GM12872 (cell line): ENCODE measurements around the gene EXD3.

Experiments
- TF ChIP-seq, protein P1 (sequence below): IDR thresholded peaks from 3 replicates; pipeline ENCODE4 v1.5.1; 2011; ENCODE audit warnings: low read depth, mild to moderate bottlenecking, low read length, moderate library complexity; ENCODE audit not compliant: insufficient read depth

The EXD3 gene

DNA sequence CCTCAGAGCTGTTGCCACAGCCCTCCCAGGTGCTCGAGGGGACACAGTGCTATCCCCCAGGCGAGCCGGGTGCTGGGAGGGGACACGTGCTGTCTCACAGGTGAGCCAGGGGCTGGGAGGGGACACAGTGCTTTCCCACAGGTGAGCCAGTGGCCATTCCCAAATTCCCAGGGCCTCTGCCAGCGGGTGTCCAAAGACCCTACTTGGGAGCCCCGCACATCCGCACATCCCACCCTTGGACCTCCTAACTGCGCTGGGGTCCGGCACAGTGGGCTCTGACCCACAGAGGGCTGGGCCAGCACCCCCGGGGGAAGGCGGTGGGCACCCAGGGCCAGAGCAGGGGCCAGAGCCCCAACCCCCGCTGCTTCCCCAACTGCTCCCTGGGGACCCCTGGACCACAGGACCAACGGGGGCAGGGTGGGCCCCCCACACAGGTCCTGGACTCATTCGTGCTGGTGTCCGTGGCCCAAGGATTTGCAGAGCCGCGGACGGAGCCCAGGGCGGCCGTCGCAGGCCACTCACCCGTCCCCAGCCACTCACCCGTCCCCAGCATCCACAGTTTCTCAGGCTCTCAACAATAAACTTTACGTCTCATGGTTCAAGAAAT, 17.9 kb downstream of the EXD3 start:
- TF ChIP-seq, protein P1, sequence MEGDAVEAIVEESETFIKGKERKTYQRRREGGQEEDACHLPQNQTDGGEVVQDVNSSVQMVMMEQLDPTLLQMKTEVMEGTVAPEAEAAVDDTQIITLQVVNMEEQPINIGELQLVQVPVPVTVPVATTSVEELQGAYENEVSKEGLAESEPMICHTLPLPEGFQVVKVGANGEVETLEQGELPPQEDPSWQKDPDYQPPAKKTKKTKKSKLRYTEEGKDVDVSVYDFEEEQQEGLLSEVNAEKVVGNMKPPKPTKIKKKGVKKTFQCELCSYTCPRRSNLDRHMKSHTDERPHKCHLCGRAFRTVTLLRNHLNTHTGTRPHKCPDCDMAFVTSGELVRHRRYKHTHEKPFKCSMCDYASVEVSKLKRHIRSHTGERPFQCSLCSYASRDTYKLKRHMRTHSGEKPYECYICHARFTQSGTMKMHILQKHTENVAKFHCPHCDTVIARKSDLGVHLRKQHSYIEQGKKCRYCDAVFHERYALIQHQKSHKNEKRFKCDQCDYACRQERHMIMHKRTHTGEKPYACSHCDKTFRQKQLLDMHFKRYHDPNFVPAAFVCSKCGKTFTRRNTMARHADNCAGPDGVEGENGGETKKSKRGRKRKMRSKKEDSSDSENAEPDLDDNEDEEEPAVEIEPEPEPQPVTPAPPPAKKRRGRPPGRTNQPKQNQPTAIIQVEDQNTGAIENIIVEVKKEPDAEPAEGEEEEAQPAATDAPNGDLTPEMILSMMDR, result no peak

DNA sequence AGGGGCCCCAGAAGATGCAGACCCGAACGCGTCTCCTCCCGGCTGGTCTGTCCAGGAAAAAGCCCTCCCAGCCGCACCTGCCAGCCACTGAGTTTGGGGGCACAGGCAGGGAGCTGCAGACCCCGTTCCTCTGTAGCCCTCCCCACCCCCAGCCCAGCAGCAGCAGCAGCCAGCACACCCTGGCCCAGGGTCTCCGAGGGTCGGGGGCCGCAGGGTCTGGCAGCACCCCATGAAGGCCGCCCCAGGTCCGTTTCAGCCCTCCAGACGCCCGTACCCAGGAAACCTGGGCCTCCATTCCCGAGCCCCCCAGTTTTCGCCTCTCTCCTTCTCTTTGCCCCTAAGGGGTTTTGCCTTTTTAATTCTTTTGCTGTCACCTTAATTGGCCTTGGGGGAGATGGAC, 19.7 kb downstream of the EXD3 start:
- TF ChIP-seq, protein P1, result no peak

DNA sequence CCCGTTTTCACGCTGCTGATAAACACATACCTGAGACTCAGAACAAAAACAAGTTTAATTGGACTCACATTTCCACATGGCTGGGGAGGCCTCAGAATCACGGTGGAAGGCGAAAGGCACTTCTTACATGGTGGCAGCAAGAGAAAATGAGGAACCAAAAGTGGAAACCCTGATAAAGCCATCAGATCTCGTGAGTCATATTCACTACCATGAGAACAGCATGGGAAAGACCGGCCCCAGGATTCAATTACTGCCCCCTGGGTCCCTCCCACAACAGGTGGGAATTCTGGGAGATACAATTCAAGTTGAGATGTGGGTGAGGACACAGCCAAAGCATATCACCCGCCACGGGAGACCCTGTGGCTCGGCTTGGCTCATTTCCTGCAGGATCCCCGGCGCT, 20.2 kb downstream of the EXD3 start:
- TF ChIP-seq, protein P1, result no peak

DNA sequence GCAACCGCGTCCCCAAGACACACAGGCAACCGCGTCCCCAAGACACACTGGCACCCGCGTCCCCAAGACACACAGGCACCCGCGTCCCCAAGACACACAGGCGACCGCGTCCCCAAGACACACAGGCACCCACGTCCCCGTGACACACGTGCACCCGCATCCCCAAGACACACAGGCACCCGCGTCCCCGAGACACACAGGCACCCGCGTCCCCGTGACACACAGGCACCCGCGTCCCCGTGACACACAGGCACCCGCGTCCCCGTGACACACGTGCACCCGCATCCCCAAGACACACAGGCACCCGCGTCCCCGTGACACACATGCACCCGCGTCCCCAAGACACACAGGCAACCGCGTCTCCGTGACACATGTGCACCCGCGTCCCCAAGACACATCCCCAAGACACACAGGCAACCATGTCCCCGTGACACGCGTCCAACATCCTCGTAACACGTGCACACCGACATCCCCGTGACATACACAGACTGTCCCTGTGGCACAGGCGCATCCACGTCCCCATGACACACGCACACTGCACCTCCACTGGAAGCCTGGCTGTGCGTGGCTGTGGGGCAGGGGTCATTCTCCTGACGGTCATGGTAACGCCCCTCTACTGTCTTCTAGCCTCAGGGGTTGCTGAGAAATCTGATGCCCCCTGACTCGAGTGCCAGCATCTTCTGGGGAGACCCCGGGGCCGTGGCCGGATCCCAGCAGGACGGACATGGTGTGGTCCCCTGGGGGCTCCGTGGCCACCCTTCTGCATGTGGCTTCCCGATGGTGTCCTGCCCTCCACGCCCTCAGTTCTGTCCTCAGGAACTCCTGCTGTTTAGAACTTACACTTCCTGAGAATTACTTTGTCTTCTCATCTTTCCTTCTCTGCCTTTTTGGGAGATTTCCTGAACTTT, 24.1 kb downstream of the EXD3 start:
- TF ChIP-seq, protein P1, result no peak

DNA sequence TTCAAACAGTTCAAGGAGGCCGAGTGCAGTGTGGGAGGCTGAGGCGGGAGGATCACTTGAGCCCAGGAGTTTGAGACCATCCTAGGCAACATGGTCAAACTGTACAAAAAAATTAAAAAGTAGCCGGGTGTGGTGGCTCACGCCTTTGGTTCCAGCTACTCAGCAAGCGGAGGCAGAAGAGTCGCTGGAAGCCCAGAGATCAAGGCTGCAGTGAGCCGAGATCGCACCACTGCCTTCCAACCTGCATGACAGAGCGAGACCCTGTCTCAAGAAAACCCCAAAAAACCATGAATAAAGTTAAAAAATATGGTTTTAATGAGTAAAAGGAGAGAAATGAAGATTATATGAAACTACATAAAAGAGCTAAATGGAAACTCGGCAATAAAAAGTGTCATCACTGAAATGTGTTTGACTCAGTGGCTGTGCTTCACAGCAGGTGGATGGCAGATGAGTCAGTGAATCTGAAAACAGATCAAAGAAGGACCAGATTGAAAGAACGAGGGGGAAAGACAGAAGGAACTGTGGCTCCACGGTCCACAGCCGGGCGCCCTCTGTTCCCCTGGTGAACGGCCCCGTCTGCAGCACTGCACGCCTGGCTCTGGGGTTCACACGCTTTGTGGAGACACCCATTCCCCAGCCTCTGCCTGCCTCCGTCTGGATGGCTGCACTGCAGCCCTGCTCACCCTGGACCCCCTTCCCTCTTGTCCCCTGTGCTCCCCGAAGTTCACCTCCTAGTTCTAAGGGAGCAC, 25.1 kb downstream of the EXD3 start:
- TF ChIP-seq, protein P1, result no peak

DNA sequence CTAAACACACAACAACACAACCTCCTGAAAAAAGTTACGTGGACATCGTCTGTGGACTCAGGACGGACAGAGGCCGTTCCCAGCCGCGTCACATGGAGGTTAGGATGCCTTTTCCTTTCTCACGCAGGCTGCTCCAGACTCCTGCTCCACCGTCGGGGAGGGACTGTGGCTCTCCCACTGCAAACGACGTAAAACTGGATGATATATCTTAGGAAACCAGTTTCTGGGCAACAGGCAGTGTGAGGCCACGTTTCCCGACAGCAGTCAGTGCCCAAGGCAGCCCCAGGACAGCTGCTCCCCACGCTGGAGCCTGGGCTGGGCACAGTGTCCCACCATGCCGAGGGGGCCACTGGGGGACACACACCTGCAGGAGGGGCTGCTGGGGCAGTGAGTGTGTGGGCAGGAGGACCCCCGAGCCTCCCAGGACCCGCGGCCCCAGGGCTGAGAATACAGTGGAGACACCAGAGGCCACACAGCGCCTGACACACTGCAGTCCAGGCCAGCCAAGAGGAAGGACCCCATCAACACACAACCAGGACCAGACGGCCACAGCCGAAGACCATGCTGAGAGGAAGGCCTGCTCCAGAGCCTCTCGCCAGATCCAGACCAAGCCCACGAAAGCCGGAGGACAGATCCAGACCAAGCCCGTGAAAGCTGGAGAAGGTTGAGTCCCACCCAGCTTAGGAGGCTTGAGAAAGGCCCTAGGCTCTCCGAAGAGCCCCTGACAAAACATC, 26.2 kb downstream of the EXD3 start:
- TF ChIP-seq, protein P1, result no peak
